Lower lobe of right lung (tissue), 2 donors: Measurements from ENCODE around the gene ATP11C. TPM values are rescaled to one million over a fixed set of nuclear protein-coding genes. Genes with fewer than 3 reads are reported as not detected.

ENCODE experiments used
- ATAC-seq, 2 donors: fragments of 200-7000 bp; cut with Tn5 transposase; one replicate each; pipeline ENCODE4 v1.9.1; 2020 to 2022; ENCODE audit warnings: mild to moderate bottlenecking in 2 of 2, moderate library complexity in 2 of 2
- DNase-seq: peaks from one replicate; pipeline ENCODE4 v3.0.0-alpha.2; 2020
- H3K27ac ChIP-seq: fragments of 200-600 bp; one replicate; pipeline ENCODE4 v1.8.0; 2022
- H3K27me3 ChIP-seq: fragments of 200-600 bp; one replicate; pipeline ENCODE4 v1.8.0; 2022; ENCODE audit warnings: low read depth
- H3K36me3 ChIP-seq: fragments of 200-600 bp; one replicate; pipeline ENCODE4 v1.8.0; 2022; ENCODE audit warnings: mild to moderate bottlenecking
- H3K4me1 ChIP-seq: fragments of 200-600 bp; one replicate; pipeline ENCODE4 v1.8.0; 2022
- H3K4me3 ChIP-seq: fragments of 200-600 bp; one replicate; pipeline ENCODE4 v1.8.0; 2022; ENCODE audit warnings: mild to moderate bottlenecking
- H3K9me3 ChIP-seq: fragments of 200-600 bp; one replicate; pipeline ENCODE4 v1.8.0; 2022
- CTCF ChIP-seq: fragments of 200-600 bp; IDR thresholded peaks from one replicate; pipeline ENCODE4 v1.8.0; 2022; ENCODE audit warnings: antibody characterized with exemption, mild to moderate bottlenecking
- intact Hi-C: fragments of 100-400 bp; cut with DNase I; formaldehyde crosslinking; loops from one replicate; pipeline ENCODE4 v1.11.0; 2022
- total RNA-seq: library from RNA; stranded (reverse); fragmentation: NEBNext Ultra II Directional; extraction: Animal tissue kit (Norgen Biotek cat#: 25700); gene quantifications from one replicate; pipeline ENCODE4 v1.2.1, GENCODE V29; 2021
- donor health status: DM: no; HTN: yes; CAD: no; lungs with severe emphysema.

The ATP11C gene
- total RNA-seq, 1 donor from 2014 or later = 14.2 TPM

GRCh38 chrX:139945075-139945474 lies 12.2 kb upstream of the ATP11C start:
- Histone ChIP-seq H3K9me3 (no peaks in the 10 kb centered on the region), H3K36me3 (no peaks in the 10 kb centered on the region), H3K4me1 (no peaks in the 10 kb centered on the region), H3K27me3 (no peaks in the 10 kb centered on the region), H3K27ac (no peak overlapping the region), H3K4me3 (no peak overlapping the region)
- no peak for TF ChIP-seq CTCF
- no peak for DNase-seq
- no peak for ATAC-seq
- intact Hi-C loops = no loop called here

GRCh38 chrX:139936259-139936658 lies 3.4 kb upstream of the ATP11C start:
- Histone ChIP-seq H3K4me1 (no peaks in the 10 kb centered on the region), H3K4me3 (no peak overlapping the region), H3K27ac (no peak overlapping the region), H3K9me3 (no peaks in the 10 kb centered on the region), H3K27me3 (no peaks in the 10 kb centered on the region), H3K36me3 (no peaks in the 10 kb centered on the region)
- TF ChIP-seq CTCF = no peak
- DNase-seq = no peak
- no peak for ATAC-seq
- intact Hi-C loops = no loop called here

- TF ChIP-seq CTCF = no peak
- Histone ChIP-seq H3K4me3 (peak overlapping the region; percentile 71), H3K27me3 (no peaks in the 10 kb centered on the region), H3K27ac (peak overlapping the region; percentile 95), H3K36me3 (no peaks in the 10 kb centered on the region), H3K9me3 (no peaks in the 10 kb centered on the region), H3K4me1 (peaks cover 3% of the 10 kb centered on the region)
- DNase-seq = no peak
- intact Hi-C loops = no loop called here
- no peak for ATAC-seq
Measured at GRCh38 chrX:139933904-139934303, 1.1 kb upstream of the ATP11C start.

- peak overlapping the region; percentile 95 for H3K27ac ChIP-seq
- no peak for TF ChIP-seq CTCF
- no peaks in the 10 kb centered on the region for H3K36me3 ChIP-seq
- H3K27me3 ChIP-seq = no peaks in the 10 kb centered on the region
- peaks cover 3% of the 10 kb centered on the region for H3K4me1 ChIP-seq
- DNase-seq = peak; percentile 62
- H3K9me3 ChIP-seq = no peaks in the 10 kb centered on the region
- ATAC-seq = peak; percentile 70 to 76
- H3K4me3 ChIP-seq = peak overlapping the region; percentile 71
- intact Hi-C loops = no loop called here
Measured at GRCh38 chrX:139932073-139932900, 566 bp downstream of the ATP11C start.

GRCh38 chrX:139931646-139932072 lies 1.2 kb downstream of the ATP11C start:
- no peaks in the 10 kb centered on the region for H3K9me3 ChIP-seq
- no peak for ATAC-seq
- no peaks in the 10 kb centered on the region for H3K36me3 ChIP-seq
- H3K4me3 ChIP-seq = peak overlapping the region; percentile 71
- H3K27ac ChIP-seq = no peak overlapping the region
- no peak for TF ChIP-seq CTCF
- intact Hi-C loops = no loop called here
- H3K27me3 ChIP-seq = no peaks in the 10 kb centered on the region
- H3K4me1 ChIP-seq = peaks cover 3% of the 10 kb centered on the region
- no peak for DNase-seq
